OCI-M1 (cell line): ENCODE results near the gene SPATA13.
"Not testable (repeated sequence)": the region's sequence is repeated elsewhere in the genome, so short reads cannot be mapped to it uniquely, and the experiment has no call there.

ENCODE experiments used
- DNase-seq: peaks from one replicate; lab custom pipeline; 2025; lab: John Stamatoyannopoulos, UW

SPATA13 gene

GRCh38 chr13:24279327-24280110, 119.0 kb downstream of the SPATA13 start:
- no peak for DNase-seq

- no peak for DNase-seq
Measured at GRCh38 chr13:24280720-24281119, 120.2 kb downstream of the SPATA13 start.

GRCh38 chr13:24281188-24282008, 120.9 kb downstream of the SPATA13 start:
- DNase-seq: no peak

GRCh38 chr13:24282256-24282655, 121.7 kb downstream of the SPATA13 start:
- no peak for DNase-seq

GRCh38 chr13:24284889-24285565, 124.5 kb downstream of the SPATA13 start:
- no peak for DNase-seq

- no peak for DNase-seq
Measured at GRCh38 chr13:24286624-24287023, 126.1 kb downstream of the SPATA13 start.

- DNase-seq: no peak
Measured at GRCh38 chr13:24287748-24288287, 127.3 kb downstream of the SPATA13 start.

GRCh38 chr13:24288870-24289269, 128.3 kb downstream of the SPATA13 start:
- no peak for DNase-seq

GRCh38 chr13:24290280-24290932, 129.9 kb downstream of the SPATA13 start:
- DNase-seq: no peak

DNA sequence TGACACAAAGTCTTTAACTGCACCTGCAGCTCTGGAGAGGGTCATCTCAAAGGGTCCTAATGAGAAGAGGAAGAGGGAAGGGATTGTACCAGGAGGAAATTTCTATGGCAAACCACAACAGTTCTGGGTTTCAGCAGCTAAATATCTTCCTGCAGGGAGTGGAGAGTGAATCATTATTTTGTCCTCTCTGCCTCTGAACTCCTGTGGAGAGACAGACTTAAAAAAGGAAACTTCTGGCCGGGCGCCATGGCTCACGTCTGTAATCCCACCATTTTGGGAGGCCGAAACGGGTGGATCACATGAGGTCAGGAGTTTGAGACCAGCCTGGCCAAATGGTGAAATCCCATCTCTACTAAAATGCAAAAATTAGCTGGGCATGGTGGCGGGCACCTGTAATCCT, 132.0 kb downstream of the SPATA13 start:
- no peak for DNase-seq

GRCh38 chr13:24293746-24294145, 133.2 kb downstream of the SPATA13 start:
- no peak for DNase-seq

DNA sequence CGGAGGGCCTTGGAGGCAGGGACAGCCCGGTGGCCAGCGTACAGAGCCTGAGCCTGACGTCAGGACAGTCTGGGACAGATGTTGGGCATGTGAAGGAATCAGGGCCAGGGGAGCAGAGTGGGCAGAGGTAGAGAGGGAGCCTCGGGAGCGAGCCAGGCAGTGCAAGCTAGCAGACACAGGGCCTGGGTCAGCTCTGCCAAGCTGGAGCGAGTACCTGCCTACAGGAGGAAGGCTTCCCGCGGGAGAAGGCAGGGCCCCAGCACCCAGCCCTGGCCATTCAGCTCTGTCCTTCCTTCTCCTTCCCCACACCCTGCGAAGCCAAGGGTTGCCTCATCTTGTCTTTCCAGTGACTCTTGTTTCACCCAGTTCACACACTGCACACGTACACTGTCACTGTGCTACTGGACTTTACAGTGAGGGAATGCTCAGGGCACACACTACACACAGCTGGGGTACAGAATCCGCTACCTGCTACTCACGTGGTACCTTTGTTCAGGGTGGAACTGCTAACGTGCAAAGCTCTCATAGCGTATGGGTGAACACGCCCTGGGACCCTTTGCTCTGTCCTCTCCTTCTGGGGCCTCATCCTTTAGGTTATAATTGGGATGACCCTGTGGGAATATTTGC, 139.1 kb downstream of the SPATA13 start:
- DNase-seq: no peak

GRCh38 chr13:24301434-24301833, 140.9 kb downstream of the SPATA13 start:
- no peak for DNase-seq

DNA sequence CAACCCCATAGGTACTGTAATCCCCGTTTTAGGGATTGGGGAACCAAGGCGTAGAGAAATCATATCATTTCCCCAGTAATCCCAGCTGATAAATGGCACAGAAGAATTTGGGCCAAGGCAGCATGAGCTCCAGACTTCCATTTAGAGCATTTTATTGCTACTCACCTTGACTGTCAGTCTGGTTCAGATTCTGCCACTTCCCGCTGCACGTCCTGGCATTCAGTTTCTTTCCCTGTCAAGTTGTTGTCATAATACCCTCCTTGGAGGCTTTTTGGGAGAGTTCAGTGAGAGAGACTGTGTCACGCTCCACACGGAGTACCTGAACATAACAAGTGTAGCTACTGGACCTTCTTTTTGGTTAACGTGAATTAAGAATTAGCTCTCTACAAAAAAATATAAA, 141.4 kb downstream of the SPATA13 start:
- no peak for DNase-seq

DNA sequence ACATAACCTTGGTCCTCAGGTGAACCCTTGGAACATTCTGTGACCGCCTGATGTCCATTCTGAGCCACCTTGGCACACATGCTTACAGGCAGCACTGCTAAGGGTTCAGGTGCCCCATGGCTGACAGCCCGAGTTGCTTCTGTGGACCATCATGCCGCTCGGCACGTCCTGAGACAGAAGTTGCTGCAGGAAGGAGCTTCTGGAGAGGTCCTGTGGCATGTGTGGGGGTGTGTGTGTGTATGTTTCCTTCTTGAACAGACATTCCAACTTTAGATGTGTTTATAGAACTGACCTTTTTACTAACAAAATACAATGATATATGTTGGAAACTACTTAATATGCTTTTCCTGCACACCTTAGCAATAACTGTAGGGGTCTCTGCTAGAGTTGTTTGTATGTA, 144.1 kb downstream of the SPATA13 start:
- DNase-seq: no peak

DNA sequence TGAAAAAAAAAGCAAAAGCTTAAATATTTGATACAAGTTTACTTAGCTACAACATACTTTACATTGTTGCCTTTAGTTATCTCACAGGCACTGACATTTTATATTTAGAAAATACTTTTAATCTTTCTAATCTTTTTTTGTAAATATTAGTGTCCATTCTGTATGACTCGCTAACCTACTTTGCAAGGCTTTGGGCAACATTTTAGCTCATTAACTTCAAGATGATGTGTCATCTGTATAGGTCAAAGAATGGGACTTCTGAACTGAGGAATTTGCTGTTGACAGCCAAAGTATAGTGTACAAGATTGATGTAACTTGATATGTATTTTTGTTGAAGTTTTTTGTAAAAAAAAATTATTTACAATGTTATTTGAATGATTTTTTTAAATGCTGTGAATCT, 146.1 kb downstream of the SPATA13 start:
- no peak for DNase-seq

DNA sequence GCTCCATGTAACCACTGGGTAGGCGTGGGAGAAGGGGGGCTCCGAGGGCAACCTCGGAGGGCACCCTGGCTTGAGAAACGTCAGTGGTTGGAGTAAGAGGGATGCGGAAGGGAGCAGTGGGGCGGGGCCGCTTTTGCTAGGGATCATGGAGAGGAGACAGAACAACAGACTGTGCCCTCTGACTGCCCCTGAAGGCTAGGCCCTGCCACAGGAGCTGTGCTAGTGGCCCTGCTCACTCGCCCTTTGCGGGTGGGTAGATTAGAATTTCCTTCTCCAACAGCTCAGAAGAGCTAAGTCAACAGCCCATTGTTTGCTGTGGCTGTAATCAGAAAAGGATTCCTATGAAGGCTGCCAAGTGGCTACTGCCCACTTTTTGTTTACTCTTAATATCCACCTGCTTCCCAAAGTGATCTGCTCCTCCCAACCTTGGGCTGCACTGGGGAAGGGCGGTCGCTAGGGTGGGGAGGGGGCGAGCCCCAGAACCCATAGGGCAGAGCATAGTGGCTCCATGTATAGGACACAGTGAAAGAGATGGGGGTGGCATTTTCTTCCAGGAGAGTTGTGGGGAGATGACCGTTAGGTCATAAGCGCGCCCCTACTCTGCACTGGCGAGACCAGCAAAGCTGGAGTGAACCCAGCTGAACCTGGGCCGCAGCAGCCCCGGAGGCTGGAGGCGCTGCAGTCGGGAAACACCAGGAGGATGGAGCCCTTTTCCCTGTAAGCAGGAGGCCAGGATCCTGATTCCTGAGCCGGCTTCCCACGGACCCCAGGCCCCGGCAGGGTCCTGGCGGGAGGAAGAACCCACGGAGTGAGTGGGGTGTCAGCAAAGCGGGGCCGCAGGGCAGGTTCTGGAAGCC, 146.9 kb downstream of the SPATA13 start:
- DNase-seq: no peak

- no peak for DNase-seq
Measured at GRCh38 chr13:24308068-24308445, 147.5 kb downstream of the SPATA13 start.

GRCh38 chr13:24308488-24309020, 148.0 kb downstream of the SPATA13 start:
- no peak for DNase-seq

GRCh38 chr13:24309300-24309699, 148.8 kb downstream of the SPATA13 start, which contains the start of gene C1QTNF9:
C1QTNF9 (plus strand) TSS chr13:24309580; CDS start chr13:24316004, 6,424 bp downstream.
- DNase-seq: not testable (repeated sequence)
